ENCODE data around the gene SLC22A1.
"Not testable (repeated sequence)": the region's sequence is repeated elsewhere in the genome, so short reads cannot be mapped to it uniquely, and the experiment has no call there.

The SLC22A1 gene

DNA sequence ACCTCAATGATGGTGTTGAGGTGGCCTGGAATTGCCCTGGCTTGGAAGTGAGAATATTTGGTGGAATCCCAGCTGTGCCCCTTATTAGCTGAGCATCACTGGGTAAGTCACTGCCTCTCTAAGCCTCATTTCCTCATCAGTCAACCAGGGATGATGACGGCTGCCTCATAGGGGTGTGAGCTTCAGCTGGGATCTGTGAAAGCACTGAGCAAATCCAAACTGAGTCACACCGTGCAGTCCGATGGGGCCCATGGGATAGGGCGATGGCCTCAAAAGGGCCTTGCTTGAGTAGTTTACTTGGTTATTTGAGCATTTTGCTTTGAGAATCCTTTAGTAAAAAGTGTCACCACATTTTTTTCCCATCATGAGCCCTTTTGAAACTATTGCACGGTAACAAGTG is 1.1 kb downstream of the SLC22A1 start:
- no peak for DNase-seq (ENCODE audit: low read depth in 2 of 2)

DNA sequence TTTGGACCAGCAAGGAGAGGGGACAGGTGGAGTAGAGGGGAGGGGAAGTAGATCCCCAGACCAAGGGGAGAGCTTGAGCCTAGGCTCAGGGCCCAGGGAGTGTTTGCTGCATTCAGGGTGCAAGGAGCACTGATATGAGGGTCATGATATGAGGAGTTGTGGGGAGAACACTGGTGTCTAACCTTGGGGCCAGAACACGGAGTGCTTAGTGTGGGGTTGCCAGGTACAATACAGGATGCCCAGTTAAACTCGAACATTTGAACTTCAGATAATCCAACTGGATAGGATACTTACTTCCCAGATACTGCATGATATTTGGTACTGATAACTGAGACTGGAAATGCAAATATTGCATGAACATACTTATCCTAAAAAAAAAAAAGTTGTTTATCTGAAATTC is 2.4 kb downstream of the SLC22A1 start:
- no peak for DNase-seq (ENCODE audit: low read depth in 2 of 2)

DNA sequence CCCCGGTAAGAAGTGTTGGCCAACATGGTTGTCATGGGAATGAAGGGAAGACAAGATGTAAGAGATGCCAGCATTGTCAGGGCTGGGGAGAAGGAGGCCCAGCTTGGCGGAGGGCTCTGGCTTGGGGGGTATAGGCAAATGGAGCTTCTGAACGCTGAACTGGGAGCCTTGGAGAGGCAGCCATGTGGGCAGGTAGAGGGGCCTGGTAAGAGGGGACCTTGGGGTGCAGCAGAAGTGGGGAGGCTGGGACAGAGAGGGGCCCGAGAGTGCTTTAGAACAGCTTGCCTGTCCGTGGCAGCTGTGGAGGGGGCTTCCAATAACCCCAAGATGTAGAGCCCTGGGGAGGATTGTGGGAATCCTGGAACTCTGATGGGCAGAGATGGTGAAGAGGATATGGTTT is 3.0 kb downstream of the SLC22A1 start:
- DNase-seq (ENCODE audit: low read depth in 2 of 2), result no peak

DNA sequence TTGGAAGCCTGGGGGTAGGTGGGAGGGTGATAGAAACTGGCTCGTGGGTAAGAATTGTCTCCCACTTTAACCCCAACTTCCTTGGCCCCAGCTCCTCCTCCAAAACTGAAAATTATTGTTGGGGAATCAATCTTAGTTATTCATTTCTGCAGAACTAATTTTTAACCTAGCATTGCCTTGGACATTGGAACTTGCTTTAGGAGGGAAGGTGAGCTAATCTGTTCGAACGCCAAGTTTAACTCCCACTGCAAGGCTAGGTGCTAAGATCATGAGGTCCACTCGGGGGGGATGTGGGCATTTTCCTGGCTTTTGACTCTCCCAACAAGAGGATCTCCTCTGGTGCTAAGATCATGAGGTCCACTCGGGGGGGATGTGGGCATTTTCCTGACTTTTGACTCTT is 3.5 kb downstream of the SLC22A1 start:
- not testable (repeated sequence) for DNase-seq (ENCODE audit: low read depth in 2 of 2)

DNA sequence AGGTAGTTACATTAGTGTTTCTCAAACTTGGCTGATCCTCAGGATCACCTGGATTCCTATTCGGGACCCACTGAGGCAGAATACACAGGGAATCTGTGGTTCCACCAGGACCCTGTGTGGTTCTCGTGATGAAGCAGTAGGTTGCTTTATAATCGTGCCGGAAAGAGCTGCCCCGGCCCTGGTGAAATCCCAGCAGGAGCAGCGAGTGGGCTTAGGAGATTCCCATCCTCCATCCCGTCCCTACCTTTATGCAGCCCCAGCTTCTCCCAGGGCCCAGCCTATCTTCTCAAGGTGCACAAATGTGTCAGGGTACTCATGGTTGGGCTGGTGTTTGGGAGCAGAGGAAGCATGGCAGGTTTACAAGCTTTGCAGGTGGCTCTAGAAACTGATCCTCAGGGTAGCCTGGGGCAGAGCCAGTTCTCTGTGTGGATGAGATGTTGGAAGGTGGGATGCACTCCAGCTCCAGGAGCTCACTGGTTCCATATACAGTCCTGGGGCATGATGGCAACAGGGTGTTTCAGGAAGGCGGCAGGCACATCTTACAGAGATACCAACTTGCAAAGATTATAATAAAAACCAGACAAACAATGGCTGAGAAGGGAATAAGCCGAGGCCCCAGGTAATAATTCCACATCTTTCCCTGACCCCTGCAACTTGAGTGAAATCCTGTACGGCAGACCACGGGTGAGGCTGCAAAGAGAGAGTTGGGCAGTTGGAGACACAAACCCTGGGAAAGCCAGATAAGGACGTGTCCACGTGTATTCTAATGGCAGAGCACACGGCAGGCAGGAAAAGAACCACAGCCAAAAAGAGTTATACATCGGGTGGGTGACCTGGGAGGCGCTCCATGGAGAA is 5.9 kb downstream of the SLC22A1 start:
- no peak for DNase-seq (ENCODE audit: low read depth in 2 of 2)

DNA sequence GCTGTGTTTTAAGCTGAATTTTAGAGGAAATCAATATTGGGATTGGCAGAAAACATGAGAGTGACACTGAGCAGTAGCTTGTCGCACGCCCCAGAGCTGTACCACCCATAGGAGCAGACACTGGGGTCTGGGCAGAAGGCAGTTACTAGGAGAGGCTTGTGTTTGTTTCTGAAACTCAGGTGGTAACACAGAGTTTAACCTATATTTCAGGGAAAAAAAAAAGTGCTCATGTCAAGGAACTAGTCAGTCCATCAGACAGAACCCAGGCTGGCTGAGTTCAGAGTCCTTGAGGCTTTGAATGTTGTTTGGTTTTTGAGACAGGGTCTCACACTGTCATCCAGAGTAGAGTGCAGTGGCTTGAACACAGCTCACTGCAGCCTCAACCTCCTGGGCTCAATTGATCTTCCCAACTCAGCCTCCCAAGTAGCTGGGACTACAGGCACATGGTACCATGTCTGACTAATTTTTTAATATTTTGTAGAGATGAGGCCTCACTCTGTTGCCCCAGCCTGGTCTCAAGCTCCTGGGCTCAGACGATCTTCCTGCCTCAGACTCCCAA is 6.6 kb downstream of the SLC22A1 start:
- no peak for DNase-seq (ENCODE audit: low read depth in 2 of 2)

DNA sequence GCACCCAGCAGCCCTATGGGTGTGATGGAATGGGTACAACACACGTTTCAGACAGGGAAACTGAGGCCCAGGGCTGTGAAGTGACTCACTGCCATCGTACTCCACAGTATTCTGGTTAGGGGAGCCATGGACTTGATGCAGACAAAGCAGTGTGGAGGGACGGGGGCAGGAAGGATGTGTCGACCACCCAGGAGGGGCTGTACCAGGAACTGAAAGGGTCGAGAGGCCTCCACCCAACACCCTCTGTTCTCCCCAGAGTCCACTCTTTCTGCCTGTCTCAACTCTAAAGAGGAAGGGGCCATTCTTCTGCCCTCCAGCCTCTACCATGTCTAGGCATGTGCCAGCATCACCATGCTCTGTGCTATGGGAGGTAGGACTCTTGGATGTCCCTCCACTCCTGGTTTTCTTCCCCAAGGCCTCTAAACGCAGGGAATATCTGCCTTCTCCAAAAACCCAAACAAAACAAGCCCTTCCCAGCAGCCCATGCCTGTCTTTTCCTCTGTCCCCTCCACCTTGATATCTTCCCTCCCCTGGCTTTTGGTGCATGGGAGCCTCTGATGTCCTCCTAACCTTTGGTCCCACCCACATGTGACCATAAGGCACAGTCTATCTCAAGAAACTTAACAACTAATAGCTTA is 7.4 kb downstream of the SLC22A1 start:
- no peak for DNase-seq (ENCODE audit: low read depth in 2 of 2)

DNA sequence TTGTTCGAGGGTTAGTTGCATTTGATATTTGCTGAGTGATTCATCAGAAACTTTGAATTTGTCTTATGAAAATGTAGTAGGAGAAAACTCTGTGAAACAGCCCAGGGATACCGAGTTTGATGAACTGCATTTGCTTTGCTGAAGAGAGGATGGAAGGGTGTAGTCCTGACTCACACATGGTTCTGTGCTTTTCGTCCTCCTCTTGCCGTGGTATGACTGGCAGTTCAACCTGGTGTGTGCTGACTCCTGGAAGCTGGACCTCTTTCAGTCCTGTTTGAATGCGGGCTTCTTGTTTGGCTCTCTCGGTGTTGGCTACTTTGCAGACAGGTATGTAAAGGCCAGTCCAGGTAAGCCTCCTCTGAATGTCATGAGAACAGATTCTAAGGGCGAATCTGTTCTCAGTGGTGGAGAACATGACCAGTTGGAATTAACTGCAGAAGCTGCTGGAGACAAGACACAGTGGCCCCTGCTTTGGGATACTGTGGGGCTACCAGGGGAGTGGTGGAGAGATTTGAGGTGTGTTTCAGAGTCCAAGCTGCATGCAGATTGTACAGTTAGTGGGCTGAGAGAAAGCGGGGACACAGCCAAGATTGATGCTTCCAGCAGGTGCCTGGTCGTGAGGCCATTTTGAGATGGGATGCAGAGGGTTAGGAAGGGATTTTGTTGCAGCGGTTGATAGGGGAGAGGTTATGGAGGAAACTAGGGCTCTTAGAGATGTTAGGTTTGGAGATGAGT is 8.4 kb downstream of the SLC22A1 start:
- no peak for DNase-seq (ENCODE audit: low read depth in 2 of 2)

DNA sequence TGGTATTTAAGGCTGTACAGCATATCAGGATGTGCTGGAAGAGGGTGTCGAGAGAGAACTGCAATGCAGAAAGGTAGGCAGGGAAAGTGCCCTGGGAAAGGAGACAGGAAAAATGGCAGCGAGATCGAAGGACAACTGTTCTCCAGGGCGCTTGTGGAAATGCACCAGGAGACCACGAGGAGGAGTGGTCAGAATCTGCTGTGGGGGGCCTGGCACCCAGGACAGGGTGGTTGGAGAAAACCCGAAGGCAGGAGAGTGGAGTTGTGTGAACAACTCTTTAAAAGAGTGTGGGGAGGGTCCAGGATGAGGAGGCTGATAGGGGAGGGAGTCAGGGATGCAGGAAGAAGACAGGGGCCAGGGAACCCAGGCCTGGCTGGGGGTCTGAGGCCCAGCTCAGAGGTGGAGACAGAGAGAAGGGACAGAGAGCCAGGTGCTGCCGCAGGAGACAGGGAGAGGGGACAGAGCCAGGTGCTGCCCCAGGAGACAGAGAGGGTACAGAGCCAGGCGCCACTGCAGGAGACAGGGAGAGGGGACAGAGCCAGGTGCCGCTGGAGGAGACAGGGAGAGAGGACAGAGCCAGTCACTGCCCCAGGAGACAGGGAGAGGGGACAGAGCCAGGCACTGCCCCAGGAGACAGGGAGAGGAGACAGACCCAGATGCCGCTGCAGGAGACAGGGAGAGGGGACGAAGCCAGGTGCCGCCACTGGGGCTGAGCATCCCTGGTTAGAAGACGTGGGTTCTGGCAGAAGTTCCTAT is 9.3 kb downstream of the SLC22A1 start:
- DNase-seq (ENCODE audit: low read depth in 2 of 2), result no peak

DNA sequence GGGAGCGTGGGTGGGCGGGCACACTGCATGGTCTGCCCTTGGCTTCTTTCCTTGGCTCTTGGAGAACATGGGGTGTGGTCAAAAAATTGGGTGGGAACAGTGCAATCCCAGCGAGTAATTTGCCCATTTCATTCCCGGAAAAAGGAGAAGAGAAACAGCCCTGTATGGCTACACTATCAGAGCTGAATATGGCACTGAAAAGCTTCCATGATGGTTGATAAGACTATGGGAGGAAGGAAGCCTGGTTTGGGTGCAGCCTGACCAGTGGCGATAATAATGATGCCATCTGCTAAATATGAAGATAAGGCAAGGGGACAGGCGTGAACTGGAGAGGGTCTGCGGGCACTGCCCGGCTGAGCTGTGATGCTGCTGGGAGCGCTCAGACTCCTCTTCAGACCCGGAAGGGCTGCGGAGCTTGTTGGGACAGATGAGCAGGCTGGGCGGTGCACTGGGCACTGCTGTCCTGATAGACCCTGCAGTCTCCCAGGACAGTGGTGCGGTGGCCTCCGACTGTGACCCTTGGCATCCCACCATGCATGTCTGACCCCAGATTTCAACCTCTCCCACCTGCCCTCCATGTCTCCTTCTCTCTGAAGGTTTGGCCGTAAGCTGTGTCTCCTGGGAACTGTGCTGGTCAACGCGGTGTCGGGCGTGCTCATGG is 10.2 kb downstream of the SLC22A1 start:
- DNase-seq (ENCODE audit: low read depth in 2 of 2), result no peak

DNA sequence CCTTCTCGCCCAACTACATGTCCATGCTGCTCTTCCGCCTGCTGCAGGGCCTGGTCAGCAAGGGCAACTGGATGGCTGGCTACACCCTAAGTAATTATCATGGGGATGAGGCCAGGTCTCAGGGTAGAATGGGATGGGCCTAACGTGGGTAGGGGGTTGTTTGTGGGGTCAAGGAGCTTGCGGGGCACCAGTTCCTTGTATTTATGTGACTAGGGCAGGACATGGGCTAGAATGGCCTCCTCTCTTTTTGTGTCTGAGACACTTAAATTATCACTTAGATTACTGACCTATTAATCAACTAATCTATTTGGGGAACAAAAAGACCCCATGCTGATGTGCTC is 10.7 kb downstream of the SLC22A1 start:
- DNase-seq (ENCODE audit: low read depth in 2 of 2), result no peak

DNA sequence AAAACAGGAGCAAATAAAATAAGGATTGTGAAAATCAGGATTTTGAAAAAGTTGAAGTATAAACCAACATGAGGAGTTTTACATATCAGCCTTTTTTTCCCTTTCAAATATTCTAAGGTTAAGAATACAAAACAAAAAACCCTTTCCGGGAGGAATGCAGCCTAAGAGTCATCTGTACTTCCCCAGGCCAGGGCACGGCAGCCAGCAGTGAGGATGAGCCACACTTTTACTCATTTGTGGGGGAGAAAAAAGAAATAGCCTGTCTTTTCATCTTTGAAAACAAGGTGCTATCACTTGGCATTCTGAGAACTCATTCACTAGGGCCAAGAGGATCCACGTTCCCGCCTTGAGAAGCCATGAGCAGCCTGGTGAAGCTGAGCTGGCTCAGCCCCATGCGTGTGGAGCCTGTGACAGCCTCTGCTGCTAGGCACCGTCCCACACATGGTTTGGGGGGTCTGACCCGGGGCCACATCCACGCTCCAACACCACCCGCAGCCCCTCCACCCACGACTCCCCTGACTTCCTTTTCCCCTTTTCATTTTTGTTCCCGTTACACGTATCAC is 11.2 kb downstream of the SLC22A1 start:
- DNase-seq (ENCODE audit: low read depth in 2 of 2), result no peak

DNA sequence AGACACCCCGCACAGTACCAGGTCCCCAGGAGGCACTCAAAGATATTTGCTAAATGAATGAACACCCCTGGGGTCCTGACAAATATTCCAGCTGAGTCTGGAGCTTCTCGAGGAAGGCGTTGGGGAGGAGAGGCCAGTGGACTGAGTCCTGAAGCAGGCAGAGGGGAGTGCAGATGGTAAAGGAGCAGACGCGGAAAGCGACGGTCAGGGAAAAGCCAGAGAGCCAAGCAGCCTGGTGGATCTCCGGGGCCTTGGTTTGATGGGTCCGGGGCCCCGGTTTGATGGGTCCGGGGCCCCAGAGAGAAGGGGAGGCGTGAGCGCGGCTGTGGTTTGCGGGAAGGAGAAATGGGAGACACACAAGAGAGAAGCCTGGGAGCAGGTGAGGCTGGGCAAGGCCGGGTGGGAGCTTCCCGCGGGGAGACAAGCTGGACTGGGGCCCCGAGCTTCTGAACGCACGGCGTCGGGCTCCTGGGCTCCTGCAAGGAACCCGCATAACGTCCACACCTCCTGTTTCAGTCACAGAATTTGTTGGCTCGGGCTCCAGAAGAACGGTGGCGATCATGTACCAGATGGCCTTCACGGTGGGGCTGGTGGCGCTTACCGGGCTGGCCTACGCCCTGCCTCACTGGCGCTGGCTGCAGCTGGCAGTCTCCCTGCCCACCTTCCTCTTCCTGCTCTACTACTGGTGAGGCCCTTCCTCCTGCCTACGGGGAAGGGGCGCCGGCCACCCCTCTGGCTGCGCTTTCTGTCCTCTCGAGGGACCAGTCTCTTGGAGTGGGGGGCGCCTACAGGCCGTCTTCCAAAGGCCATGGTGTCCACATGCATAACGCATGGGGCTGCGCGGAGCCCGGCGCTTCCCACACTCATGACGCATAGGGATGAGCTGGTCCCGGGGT is 12.1 kb downstream of the SLC22A1 start:
- DNase-seq (ENCODE audit: low read depth in 2 of 2), result no peak

DNA sequence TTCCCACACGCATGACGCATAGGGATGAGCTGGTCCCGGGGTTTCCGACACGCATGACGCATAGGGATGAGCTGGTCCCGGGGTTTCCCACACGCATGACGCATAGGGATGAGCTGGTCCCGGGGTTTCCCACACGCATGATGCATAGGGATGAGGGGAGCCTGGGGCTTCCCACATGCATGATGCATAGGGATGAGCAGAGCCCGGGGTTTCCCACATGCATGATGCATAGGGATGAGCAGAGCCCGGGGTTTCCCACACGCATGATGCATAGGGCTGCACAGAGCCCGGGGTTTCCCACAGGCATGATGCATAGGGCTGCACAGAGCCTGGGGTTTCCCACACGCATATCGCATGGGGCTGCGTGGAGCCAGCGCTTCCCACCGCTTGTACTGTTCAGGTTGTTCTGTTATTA is 12.7 kb downstream of the SLC22A1 start:
- DNase-seq (ENCODE audit: low read depth in 2 of 2), result not testable (repeated sequence)

DNA sequence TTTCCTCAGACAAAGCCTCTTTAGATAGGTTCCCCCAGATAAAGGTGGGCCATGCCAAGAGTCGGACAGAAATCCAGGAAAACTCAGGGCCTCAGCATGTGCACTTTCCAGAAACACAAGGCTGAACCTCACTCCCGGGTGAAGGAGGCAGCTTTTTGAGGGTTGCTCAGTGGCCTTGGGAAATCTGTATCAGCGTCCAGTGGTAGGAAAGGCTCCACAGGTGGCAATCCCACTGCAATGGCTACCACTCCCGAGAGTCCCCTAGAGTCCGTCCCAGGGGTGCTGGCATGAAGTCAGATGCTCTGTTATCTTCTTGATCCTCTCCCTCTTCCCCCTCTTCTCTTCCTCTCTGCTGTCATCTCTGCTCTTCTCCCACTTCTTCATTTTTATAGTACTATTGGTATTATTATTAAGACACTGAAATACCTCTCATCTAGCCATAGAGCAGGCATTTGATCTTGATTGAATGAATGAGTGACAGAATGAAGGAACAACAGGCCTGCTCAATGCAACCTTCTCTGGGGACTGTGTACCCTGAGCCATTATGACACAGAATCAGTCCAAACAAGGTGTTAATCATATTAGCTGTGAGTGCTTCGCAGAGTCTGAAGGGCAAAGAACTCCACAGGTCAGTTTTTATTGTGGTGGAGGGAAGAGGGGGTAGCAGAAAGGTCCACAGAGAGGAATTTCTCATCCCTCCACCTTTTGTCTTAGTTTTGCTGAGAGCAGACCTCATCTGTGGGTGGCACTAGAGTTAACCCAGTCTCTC is 13.3 kb downstream of the SLC22A1 start:
- DNase-seq (ENCODE audit: low read depth in 2 of 2), result no peak

DNA sequence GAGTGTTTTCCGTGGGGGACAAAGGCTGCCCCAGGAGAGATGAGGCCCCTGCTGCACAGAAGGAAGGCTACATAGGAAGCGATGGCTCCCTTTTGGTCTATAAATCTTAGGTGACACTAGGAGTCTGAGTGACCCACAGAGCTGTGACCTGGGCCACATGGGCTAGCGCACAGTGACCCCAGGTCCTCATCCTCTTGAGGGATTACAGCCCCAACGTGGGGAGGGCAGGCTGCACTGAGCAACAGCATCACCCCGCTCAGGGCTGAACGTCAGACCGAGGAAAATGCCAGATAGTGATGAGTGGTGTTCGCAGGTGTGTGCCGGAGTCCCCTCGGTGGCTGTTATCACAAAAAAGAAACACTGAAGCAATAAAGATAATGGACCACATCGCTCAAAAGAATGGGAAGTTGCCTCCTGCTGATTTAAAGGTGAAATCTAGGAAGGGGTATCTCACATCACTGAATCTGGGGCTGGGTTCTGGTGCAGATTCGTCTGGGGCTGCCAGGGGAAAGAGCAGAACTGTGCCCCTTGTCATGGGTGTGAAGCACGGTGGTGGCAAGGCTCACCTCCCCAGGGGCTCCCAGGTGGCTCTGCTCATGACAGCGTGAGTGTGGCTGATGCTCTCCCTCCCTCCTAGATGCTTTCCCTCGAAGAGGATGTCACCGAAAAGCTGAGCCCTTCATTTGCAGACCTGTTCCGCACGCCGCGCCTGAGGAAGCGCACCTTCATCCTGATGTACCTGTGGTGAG is 14.5 kb downstream of the SLC22A1 start:
- no peak for DNase-seq (ENCODE audit: low read depth in 2 of 2)

DNA sequence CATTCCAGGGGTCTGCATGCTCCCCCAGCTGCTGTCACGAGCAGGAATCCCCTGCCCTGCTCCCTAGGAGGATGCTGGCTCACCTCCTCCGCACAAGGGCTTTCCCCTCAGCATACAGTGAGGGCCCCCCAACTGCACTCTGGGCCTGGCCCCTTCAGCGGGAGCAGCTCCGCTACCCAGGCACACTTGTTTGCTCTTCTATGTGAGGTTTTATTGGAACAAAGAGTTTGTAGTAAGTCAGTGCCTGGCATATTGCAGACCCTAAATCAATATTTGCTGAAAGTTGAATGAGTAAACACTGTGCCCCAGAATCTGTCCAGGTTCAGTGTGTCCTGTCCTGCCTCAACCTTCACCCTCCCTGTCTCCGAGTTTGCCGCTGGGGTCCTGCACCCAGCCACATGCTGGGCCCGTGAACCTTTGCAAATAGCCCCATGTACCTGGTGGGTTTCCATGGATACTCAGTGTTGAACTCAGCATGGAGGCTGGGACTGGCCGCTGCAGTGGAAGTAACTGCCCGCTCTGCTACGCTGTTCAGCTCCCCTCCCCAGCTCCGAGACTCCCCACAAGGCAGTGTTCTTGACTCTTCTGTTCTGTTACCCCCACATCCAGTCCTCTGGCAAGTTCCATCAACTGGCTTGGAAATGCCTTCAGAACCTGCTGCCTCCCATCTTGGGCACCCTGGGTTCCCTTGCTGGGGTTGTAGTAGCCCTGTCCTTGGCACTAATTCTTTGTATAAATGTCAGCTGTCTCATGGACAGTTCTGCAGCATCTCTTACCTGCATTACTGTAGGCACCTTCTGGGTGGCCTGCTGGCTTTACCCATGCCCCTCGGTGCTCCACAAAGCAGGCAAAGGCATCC is 15.7 kb downstream of the SLC22A1 start:
- no peak for DNase-seq (ENCODE audit: low read depth in 2 of 2)

All from stimulated activated CD8-positive, alpha-beta memory T cell treated with anti-CD3 and anti-CD28 coated beads, Interleukin-7, amount 100 ng/mL, for 4 hours (primary cell).